ENCODE results near the gene ENDOU. TPM values are rescaled to one million over a fixed set of nuclear protein-coding genes. Genes with fewer than 3 reads are reported as not detected.

The ENDOU gene
- total RNA-seq, 2 experiments from 2014 or later, result 0.19 TPM; not detected in 1

- H3K4me1 ChIP-seq (ENCODE audit: insufficient read depth, low read length, poor library complexity, severe bottlenecking), result peaks cover 49% of the 10 kb centered on the region
- ChIA-PET CTCF (ENCODE audit: unreplicated experiment) (interaction anchor here (2.0 kb wide), 1 partner anchor 15 kb away, joined by 6 read pairs; no protein-coding TSS in a partner anchor), POLR2A (interaction anchor here (0.8 to 6.7 kb wide), 4 partner anchors 11 to 174 kb away, joined by 3 to 44 read pairs (median 6); no protein-coding TSS in a partner anchor)
- H2AFZ ChIP-seq (ENCODE audit: low read length), result no peak overlapping the region
- TF ChIP-seq EZH2phosphoT487 (IDR thresholded peaks at IDR 0.05; ENCODE audit: borderline replicate concordance, low read depth, low read length), result no peak
- TF ChIP-seq CTCF (conservative IDR thresholded peaks at IDR 0.05; ENCODE audit: low read length), result no peak
- BruUV-seq (replicated peaks), result no TSS peak
- H4K20me1 ChIP-seq (ENCODE audit: insufficient read depth, low read length), result no peaks in the 10 kb centered on the region
- no peaks in the 10 kb centered on the region for H3K79me2 ChIP-seq (ENCODE audit: insufficient read depth, low read depth, low read length)
- DNase-seq (ENCODE audit: low spot score), result no peak
- intact Hi-C loops (cut with micrococcal nuclease; ENCODE audit: unreplicated experiment), result no loop called here
- H3K4me3 ChIP-seq (ENCODE audit: low read depth, low read length, poor library complexity, severe bottlenecking), result no peak overlapping the region
- H3K27ac ChIP-seq (ENCODE audit: low read depth, low read length, poor library complexity, severe bottlenecking), result no peak overlapping the region
- H3K4me2 ChIP-seq (ENCODE audit: low read length), result no peak overlapping the region
- H3K9me3 ChIP-seq (ENCODE audit: low read length), result no peaks in the 10 kb centered on the region
- H3K9me2 ChIP-seq (ENCODE audit: insufficient read depth, low read length), result no peaks in the 10 kb centered on the region
- H3K36me3 ChIP-seq (ENCODE audit: insufficient read depth, low read length), result no peaks in the 10 kb centered on the region
These were observed 30.6 kb upstream of the ENDOU start for GRCh38 chr12:47755655-47756562.

- CTCF ChIA-PET (ENCODE audit: unreplicated experiment), result interaction anchor here (2.0 kb wide), 1 partner anchor 14 kb away, joined by 6 read pairs; no protein-coding TSS in a partner anchor
- no peaks in the 10 kb centered on the region for H3K36me3 ChIP-seq (ENCODE audit: insufficient read depth, low read length)
- no peak overlapping the region for H2AFZ ChIP-seq (ENCODE audit: low read length)
- TF ChIP-seq EZH2phosphoT487 (IDR thresholded peaks at IDR 0.05; ENCODE audit: borderline replicate concordance, low read depth, low read length) (no peak), CTCF (conservative IDR thresholded peaks at IDR 0.05; ENCODE audit: low read length) (no peak)
- POLR2A ChIA-PET, result interaction anchor here (1.5 to 6.7 kb wide), 3 partner anchors 12 to 17 kb away, joined by 3 to 44 read pairs (median 9); no protein-coding TSS in a partner anchor
- intact Hi-C loops (cut with micrococcal nuclease; ENCODE audit: unreplicated experiment), result no loop called here
- no peak overlapping the region for H3K4me2 ChIP-seq (ENCODE audit: low read length)
- no peaks in the 10 kb centered on the region for H3K9me2 ChIP-seq (ENCODE audit: insufficient read depth, low read length)
- no peak overlapping the region for H3K4me3 ChIP-seq (ENCODE audit: low read depth, low read length, poor library complexity, severe bottlenecking)
- H3K4me1 ChIP-seq (ENCODE audit: insufficient read depth, low read length, poor library complexity, severe bottlenecking), result peaks cover 59% of the 10 kb centered on the region
- H3K9me3 ChIP-seq (ENCODE audit: low read length), result no peaks in the 10 kb centered on the region
- H3K79me2 ChIP-seq (ENCODE audit: insufficient read depth, low read depth, low read length), result no peaks in the 10 kb centered on the region
- DNase-seq (ENCODE audit: low spot score), result no peak
- no peaks in the 10 kb centered on the region for H4K20me1 ChIP-seq (ENCODE audit: insufficient read depth, low read length)
- H3K27ac ChIP-seq (ENCODE audit: low read depth, low read length, poor library complexity, severe bottlenecking), result no peak overlapping the region
- BruUV-seq (replicated peaks), result no TSS peak
These were observed 29.6 kb upstream of the ENDOU start for GRCh38 chr12:47754881-47755280.
